GM12864 (cell line): ENCODE measurements around the gene SIVA1.

Source experiments
- DNase-seq: peaks from one replicate; pipeline ENCODE4 v3.0.0-alpha.2; 2011; ENCODE audit warnings: low read depth
- H3K4me3 ChIP-seq: 2 replicates; pipeline ENCODE4 v1.5.1; 2011; ENCODE audit warnings: mild to moderate bottlenecking, low read depth, low read length, control low read depth
- TF ChIP-seq, protein P1 (sequence below): IDR thresholded peaks from 2 replicates; pipeline ENCODE4 v1.5.1; 2011; ENCODE audit warnings: low read depth, mild to moderate bottlenecking, moderate library complexity, low read length, control low read depth, inconsistent platforms; ENCODE audit errors: missing control alignments

The SIVA1 gene

DNA sequence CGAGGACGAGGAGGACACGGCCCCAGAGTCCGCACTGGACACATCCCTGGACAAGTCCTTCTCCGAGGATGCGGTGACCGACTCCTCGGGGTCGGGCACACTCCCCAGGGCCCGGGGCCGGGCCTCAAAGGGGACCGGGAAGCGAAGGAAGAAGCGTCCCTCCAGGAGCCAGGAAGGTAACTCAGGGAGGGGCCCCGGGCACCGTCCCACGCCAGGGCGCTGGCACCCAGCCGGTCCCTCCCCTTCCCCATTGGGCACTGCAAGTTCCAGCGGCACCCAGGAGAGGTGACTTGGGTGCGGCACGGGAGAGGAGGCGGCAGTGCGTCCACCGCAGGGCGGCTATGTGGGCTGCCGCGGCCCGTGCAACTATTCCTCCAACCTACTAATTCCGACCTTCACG lies 38.3 kb upstream of the SIVA1 start:
- TF ChIP-seq, protein P1, sequence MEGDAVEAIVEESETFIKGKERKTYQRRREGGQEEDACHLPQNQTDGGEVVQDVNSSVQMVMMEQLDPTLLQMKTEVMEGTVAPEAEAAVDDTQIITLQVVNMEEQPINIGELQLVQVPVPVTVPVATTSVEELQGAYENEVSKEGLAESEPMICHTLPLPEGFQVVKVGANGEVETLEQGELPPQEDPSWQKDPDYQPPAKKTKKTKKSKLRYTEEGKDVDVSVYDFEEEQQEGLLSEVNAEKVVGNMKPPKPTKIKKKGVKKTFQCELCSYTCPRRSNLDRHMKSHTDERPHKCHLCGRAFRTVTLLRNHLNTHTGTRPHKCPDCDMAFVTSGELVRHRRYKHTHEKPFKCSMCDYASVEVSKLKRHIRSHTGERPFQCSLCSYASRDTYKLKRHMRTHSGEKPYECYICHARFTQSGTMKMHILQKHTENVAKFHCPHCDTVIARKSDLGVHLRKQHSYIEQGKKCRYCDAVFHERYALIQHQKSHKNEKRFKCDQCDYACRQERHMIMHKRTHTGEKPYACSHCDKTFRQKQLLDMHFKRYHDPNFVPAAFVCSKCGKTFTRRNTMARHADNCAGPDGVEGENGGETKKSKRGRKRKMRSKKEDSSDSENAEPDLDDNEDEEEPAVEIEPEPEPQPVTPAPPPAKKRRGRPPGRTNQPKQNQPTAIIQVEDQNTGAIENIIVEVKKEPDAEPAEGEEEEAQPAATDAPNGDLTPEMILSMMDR: no peak
- no peak for DNase-seq
- H3K4me3 ChIP-seq: no peak overlapping the region

DNA sequence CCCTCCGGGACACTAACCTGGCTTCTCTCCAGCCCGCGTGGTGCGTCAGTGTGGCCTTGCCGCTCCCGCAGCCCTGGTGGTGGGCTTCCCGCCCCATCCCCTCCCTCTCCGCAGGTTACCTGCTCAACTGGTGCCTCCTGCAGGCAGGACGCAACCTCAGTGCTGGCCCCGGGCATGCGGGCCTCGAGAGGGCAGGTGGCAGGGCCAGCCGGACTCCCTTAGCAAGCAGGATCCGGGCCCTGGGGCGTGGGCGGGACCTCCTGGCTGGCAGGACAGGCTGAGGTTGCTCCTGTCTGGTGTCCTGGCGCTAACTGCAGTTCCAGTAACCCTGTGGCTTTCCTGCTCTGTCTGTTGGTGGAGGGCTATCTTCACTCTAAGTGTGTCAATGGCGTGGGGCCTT lies 37.5 kb upstream of the SIVA1 start:
- no peak overlapping the region for H3K4me3 ChIP-seq
- no peak for DNase-seq
- TF ChIP-seq, protein P1: no peak

DNA sequence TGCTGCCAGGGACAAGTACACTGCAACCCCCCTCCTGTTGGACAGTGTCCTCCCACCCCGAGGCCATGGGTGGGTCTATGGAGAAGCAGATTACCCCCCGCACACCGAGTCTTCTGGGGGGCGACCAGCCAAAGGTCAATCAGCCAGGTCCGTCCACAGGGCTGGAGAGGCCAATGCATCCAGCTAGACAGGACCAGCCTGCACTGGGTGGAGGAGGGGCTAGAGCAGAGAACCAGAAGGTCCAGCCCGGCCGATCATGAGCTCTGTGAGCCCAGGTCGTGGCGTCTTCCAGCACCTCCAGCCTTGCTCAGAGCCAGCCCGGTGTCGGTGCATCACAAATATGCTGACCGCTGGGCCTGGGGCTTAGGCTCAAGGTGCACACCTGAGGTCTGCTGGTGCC lies 37.1 kb upstream of the SIVA1 start:
- no peak for DNase-seq
- TF ChIP-seq, protein P1: no peak
- H3K4me3 ChIP-seq: no peak overlapping the region

DNA sequence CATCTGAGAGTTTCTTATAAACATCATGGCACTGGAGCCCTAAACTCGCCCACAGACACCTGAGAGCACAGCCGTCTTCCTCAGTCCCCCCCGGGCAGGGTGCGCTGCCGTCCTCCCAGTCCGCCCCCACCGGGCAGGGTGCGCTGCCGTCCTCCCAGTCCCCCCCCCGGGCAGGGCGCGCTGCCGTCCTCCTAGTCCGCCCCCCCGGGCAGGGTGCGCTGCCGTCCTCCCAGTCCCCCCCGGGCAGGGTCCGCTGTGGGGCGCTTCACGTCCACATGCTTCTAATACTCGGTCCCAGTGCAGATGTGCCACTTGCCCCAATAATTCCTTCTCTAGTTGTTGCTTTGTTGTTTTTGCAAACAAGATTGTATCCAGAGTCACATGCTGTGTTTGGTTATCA lies 35.8 kb upstream of the SIVA1 start:
- H3K4me3 ChIP-seq: no peak overlapping the region
- DNase-seq: no peak
- TF ChIP-seq, protein P1: no peak

DNA sequence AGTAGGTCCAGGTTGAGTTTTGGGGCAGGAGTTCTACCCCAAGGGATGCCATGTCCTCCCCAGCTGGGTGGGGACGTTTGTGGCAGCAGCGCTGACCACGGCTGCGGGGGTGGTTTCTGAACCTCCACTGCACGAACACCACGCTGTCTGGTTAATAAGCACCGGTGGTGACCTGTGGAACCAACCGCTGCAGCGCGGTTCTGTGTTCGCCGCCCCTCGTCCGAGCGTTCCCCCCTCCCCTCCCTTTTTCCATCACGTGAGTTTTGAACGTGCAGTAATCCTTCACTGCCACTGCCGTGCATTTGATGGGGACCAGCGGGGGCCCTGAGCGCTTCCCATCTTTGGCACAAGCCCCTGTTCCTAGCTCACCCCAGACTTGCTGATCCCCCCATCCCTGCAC lies 35.3 kb upstream of the SIVA1 start:
- DNase-seq: no peak
- TF ChIP-seq, protein P1: no peak

DNA sequence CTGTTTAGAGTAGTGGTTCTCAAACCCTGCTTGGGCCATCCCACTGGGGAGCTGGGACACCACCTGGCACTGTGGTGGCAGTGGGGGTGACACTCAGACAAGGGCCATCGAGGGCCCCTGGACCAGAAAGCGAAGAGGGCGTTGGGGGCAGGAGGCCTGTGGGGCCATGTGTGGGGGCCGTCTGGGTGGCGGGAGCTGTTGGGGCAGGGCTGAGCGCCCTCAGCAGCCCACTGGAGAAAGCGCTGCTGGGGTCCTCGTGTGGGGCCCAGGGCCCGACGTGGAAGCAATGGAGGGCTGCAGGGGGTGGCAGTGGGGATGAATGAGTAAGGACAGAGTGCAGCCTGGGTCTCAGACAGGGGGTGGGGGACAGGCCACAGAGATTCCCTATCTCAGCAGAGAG lies 34.8 kb upstream of the SIVA1 start:
- TF ChIP-seq, protein P1: no peak
- DNase-seq: no peak
- H3K4me3 ChIP-seq: no peak overlapping the region

More for the DNA sequence above, 35.3 kb upstream of the SIVA1 start:
- H3K4me3 ChIP-seq: no peak overlapping the region

DNA sequence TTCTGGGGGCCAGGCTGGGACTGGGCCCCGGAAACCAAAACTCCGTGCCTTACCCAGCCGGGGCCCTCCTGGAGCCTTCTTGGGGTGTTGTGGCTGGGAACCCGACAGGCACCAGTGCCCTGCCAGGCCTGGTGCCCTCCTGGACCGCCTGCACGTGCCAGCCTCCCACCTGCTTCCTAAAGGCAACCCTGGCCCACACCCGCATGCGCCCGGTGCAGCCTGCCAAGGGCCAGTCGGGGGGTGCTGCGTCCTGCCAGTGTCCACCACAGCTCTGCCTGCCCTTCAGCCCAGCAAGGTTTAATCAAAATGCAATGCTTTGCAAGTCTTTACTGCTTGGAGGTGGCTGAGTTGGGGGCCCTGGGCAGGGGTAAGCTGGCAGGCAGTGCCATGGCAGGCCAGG lies 34.1 kb upstream of the SIVA1 start:
- TF ChIP-seq, protein P1: no peak
- DNase-seq: no peak
- H3K4me3 ChIP-seq: no peak overlapping the region
